ENCODE results near the gene DCANP1. TPM values are rescaled to one million over a fixed set of nuclear protein-coding genes. Genes with fewer than 3 reads are reported as not detected.

DCANP1 gene
- total RNA-seq, 1 experiment from 2014 or later: not detected

DNA sequence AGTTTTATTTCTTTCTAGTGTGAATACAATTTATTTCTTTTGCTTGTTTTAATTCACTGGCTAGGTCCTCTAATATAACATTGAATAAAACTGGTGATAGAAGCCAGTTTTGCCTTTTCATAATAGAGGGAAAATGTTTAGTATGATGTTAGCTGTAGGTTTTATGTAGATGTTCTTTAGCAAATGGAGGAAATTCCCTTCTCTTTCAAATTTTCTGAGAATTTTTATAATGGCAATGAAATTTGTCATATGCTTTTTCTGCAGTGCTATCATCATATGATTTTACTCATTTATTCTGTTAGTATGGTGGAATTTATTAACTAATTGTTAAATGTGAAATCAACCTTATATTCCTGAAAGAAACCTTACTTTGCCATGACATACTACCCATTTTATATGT is 30.1 kb downstream of the DCANP1 start:
- no peaks in the 10 kb centered on the region for H3K36me3 ChIP-seq (ENCODE audit: control insufficient read depth in 1 of 2, insufficient read depth in 2 of 2, low read length in 2 of 2)
- ChIA-PET RAD21 (ENCODE audit: low non-redundant PET in 1 of 2, low total read pairs in 2 of 2, uncharacterized antibody in 2 of 2, unreplicated experiment in 2 of 2) (no interaction called here), CTCF (interaction anchor here (1.2 kb wide), 1 partner anchor 9 kb away, joined by 6 read pairs; no protein-coding TSS in a partner anchor), POLR2A (no interaction called here)
- H2AFZ ChIP-seq (ENCODE audit: low read depth, low read length, poor library complexity, severe bottlenecking): no peak overlapping the region
- no peaks in the 10 kb centered on the region for H3K4me1 ChIP-seq (ENCODE audit: control insufficient read depth in 1 of 2, insufficient read depth in 2 of 2, low read length in 2 of 2)
- no peak overlapping the region for H3K4me2 ChIP-seq (ENCODE audit: low read length)
- no peaks in the 10 kb centered on the region for H3K79me2 ChIP-seq (ENCODE audit: insufficient read depth, low read length)
- intact Hi-C loops (cut with micrococcal nuclease): no loop called here
- no peaks in the 10 kb centered on the region for H3K9me3 ChIP-seq (ENCODE audit: control insufficient read depth in 1 of 2, insufficient read depth in 1 of 2, low read depth in 1 of 2, low read length in 2 of 2)
- ATAC-seq (no peak), DNase-seq (ENCODE audit: low read depth, low spot score) (no peak)
- H3K9ac ChIP-seq (ENCODE audit: low read length): no peak overlapping the region
- H3K4me3 ChIP-seq (replicated peaks in 1 of 2; ENCODE audit: low read depth in 1 of 2, low read length in 2 of 2): no peak overlapping the region
- no peaks in the 10 kb centered on the region for H3K27me3 ChIP-seq (ENCODE audit: insufficient read depth, low read length)
- no peak overlapping the region for H3K27ac ChIP-seq (ENCODE audit: low read depth, low read length)
- TF ChIP-seq CBX3 (IDR thresholded peaks at IDR 0.05; ENCODE audit: low read depth): no peak
- TF ChIP-seq FOSL1 (IDR thresholded peaks at IDR 0.05; ENCODE audit: low read depth): no peak
- TF ChIP-seq SIN3A (IDR thresholded peaks at IDR 0.05; ENCODE audit: low read depth): no peak
- no peak for TF ChIP-seq YY1 (IDR thresholded peaks at IDR 0.05; ENCODE audit: extremely low read depth, insufficient replicate concordance, low read depth, low read length)
- TF ChIP-seq ELF1 (IDR thresholded peaks at IDR 0.05; ENCODE audit: borderline replicate concordance, low read depth): no peak
- TF ChIP-seq ZNF274 (IDR thresholded peaks at IDR 0.05; ENCODE audit: low read depth, low read length): no peak
- TF ChIP-seq REST (IDR thresholded peaks at IDR 0.05; ENCODE audit: low read depth): no peak
- TF ChIP-seq ZFX (IDR thresholded peaks at IDR 0.05): no peak
- no peak for TF ChIP-seq SRF (IDR thresholded peaks at IDR 0.05; ENCODE audit: low read depth)
- no peak for TF ChIP-seq EZH2 (IDR thresholded peaks at IDR 0.05)
- no peak for TF ChIP-seq JUND (IDR thresholded peaks at IDR 0.05)
- no peak for TF ChIP-seq CEBPB (IDR thresholded peaks at IDR 0.05; ENCODE audit: low read depth)
- TF ChIP-seq EGR1 (IDR thresholded peaks at IDR 0.05; ENCODE audit: low read depth): no peak
- no peak for TF ChIP-seq RAD21 (IDR thresholded peaks at IDR 0.05; ENCODE audit: low read depth)
- TF ChIP-seq SP1 (IDR thresholded peaks at IDR 0.05; ENCODE audit: low read depth): no peak
- no peak for TF ChIP-seq EZH2phosphoT487 (IDR thresholded peaks at IDR 0.05; ENCODE audit: borderline replicate concordance)
- no peak for TF ChIP-seq ATF3 (IDR thresholded peaks at IDR 0.05)
- no peaks in the 10 kb centered on the region for H3K9me2 ChIP-seq (ENCODE audit: insufficient read depth)
- BruUV-seq (replicated peaks): no TSS peak
- H4K20me1 ChIP-seq (ENCODE audit: insufficient read depth): no peaks in the 10 kb centered on the region
